Panc1 (cell line): Measurements from ENCODE around the gene FRMD4A. TPM values are rescaled to one million over a fixed set of nuclear protein-coding genes. Genes with fewer than 3 reads are reported as not detected.

Source experiments
- ATAC-seq: fragments of 200-7000 bp; cut with Tn5 transposase; 2 replicates; pipeline ENCODE4 v1.9.1; 2020; ENCODE audit warnings: mild to moderate bottlenecking, moderate library complexity
- BruUV-seq: library from RNA; stranded (reverse); fragments of 400-500 nt; replicated peaks from 2 replicates; lab custom pipeline; 2021; lab: Mats Ljungman, UMichigan
- CTCF ChIA-PET: fragments of 300-600 bp; sonication (Branson Sonifier 250); formaldehyde crosslinking; loops from one replicate; lab custom pipeline; 2022; ENCODE audit warnings: antibody characterized with exemption; lab: Charles Lee
- POLR2A ChIA-PET: fragments of 300-600 bp; sonication (Branson Sonifier 250); formaldehyde crosslinking; loops from one replicate; lab custom pipeline; 2022; ENCODE audit warnings: antibody characterized with exemption; lab: Charles Lee
- DNase-seq: peaks from one replicate; pipeline ENCODE4 v3.0.0-alpha.2; 2010; ENCODE audit warnings: low read depth, low spot score
- H3K27ac ChIP-seq: 2 replicates; pipeline ENCODE4 v1.5.1; 2011; ENCODE audit warnings: mild to moderate bottlenecking, low read length, inconsistent platforms
- H3K27me3 ChIP-seq: fragments of 200-500 bp; sonication (Bioruptor generic); 2 replicates; pipeline ENCODE4 v1.6.0; 2014; ENCODE audit warnings: low read length, inconsistent platforms; ENCODE audit not compliant: control insufficient read depth, insufficient read depth
- H3K36me3 ChIP-seq: fragments of 200-500 bp; sonication (Bioruptor generic); 2 replicates; pipeline ENCODE4 v1.5.1; 2014; ENCODE audit warnings: inconsistent platforms, mild to moderate bottlenecking, low read length, moderate library complexity; ENCODE audit not compliant: control insufficient read depth, insufficient read depth
- H3K4me1 ChIP-seq: 2 replicates; pipeline ENCODE4 v1.5.1; 2011; ENCODE audit warnings: inconsistent platforms, mild to moderate bottlenecking, low read length, moderate library complexity; ENCODE audit not compliant: control insufficient read depth, insufficient read depth
- H3K4me3 ChIP-seq, 2 experiments: 2 replicates each; pipeline ENCODE4 v1.5.1; 2011 to 2012; ENCODE audit warnings: low read depth in 2 of 2, low read length in 2 of 2, mild to moderate bottlenecking in 2 of 2, inconsistent platforms in 1 of 2, moderate library complexity in 1 of 2
- H3K9me3 ChIP-seq: fragments of 200-500 bp; sonication (Bioruptor generic); 2 replicates; pipeline ENCODE4 v1.5.1; 2014; ENCODE audit warnings: low read depth, mild to moderate bottlenecking, inconsistent platforms, low read length, moderate library complexity; ENCODE audit not compliant: control insufficient read depth, insufficient read depth
- POLR2AphosphoS5 ChIP-seq: IDR thresholded peaks from 2 replicates; pipeline ENCODE4 v1.6.1; 2012; ENCODE audit warnings: mild to moderate bottlenecking, low read depth, low read length, moderate library complexity
- SIN3A ChIP-seq: IDR thresholded peaks from 2 replicates; pipeline ENCODE4 v1.6.1; 2012; ENCODE audit warnings: low read depth, mild to moderate bottlenecking, low read length, moderate library complexity, borderline replicate concordance; ENCODE audit not compliant: insufficient read depth
- TCF7L2 ChIP-seq: IDR thresholded peaks from 2 replicates; pipeline ENCODE4 v1.6.1; 2011; ENCODE audit warnings: mild to moderate bottlenecking, low read depth, low read length, inconsistent platforms
- in situ Hi-C: cut with HindIII; loops from 2 replicates; pipeline ENCODE4 v1.10.0; 2016; ENCODE audit warnings: low sequenced_read_pairs, low pct_unique_long_range_greater_than_20kb
- intact Hi-C: fragments of 100-400 bp; cut with micrococcal nuclease; formaldehyde crosslinking; loops from one replicate; pipeline ENCODE4 v1.10.0; 2022; ENCODE audit not compliant: unreplicated experiment
- total RNA-seq: library from RNA; stranded (reverse); gene quantifications from one replicate; pipeline ENCODE4 v1.2.1, GENCODE V29; 2021; ENCODE audit not compliant: unreplicated experiment
- TF ChIP-seq, protein P1 (sequence below), 2 experiments: IDR thresholded peaks; 2 replicates each; pipeline ENCODE4 v1.6.1; 2011 to 2012; ENCODE audit warnings: low read depth in 2 of 2, control low read depth in 1 of 2, low read length in 1 of 2, mild to moderate bottlenecking in 1 of 2, moderate library complexity in 1 of 2; ENCODE audit not compliant: insufficient read depth in 1 of 2
- TF ChIP-seq, protein P2 (sequence below): fragments of 450-650 bp; IDR thresholded peaks from 2 replicates; pipeline ENCODE4 v1.5.1; 2017; ENCODE audit warnings: mild to moderate bottlenecking

The FRMD4A gene
- total RNA-seq, 1 experiment from 2014 or later, result 7.1 TPM

DNA sequence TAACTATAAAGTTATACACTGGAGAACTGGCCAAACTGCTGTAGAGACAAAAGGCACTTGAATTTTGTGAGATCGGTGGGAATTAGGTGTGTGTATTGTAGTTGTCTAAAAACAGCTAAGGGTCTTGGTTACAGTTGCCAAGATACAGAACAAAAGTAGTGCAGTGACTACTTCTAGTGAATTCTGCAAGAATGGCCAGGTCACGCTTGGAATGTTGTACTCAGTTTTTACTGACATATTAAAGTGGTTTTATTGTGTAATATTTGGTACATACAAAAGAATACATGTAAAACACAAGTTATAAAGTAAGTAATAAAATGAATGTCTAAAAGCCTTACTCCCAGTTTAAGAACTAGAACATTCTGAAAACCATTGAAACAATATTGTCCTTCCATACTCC lies 701.6 kb downstream of the FRMD4A start:
- TF ChIP-seq SIN3A (no peak), TCF7L2 (no peak), POLR2AphosphoS5 (no peak)
- TF ChIP-seq, protein P1, sequence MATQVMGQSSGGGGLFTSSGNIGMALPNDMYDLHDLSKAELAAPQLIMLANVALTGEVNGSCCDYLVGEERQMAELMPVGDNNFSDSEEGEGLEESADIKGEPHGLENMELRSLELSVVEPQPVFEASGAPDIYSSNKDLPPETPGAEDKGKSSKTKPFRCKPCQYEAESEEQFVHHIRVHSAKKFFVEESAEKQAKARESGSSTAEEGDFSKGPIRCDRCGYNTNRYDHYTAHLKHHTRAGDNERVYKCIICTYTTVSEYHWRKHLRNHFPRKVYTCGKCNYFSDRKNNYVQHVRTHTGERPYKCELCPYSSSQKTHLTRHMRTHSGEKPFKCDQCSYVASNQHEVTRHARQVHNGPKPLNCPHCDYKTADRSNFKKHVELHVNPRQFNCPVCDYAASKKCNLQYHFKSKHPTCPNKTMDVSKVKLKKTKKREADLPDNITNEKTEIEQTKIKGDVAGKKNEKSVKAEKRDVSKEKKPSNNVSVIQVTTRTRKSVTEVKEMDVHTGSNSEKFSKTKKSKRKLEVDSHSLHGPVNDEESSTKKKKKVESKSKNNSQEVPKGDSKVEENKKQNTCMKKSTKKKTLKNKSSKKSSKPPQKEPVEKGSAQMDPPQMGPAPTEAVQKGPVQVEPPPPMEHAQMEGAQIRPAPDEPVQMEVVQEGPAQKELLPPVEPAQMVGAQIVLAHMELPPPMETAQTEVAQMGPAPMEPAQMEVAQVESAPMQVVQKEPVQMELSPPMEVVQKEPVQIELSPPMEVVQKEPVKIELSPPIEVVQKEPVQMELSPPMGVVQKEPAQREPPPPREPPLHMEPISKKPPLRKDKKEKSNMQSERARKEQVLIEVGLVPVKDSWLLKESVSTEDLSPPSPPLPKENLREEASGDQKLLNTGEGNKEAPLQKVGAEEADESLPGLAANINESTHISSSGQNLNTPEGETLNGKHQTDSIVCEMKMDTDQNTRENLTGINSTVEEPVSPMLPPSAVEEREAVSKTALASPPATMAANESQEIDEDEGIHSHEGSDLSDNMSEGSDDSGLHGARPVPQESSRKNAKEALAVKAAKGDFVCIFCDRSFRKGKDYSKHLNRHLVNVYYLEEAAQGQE (IDR thresholded peaks at IDR 0.05; ENCODE audit: insufficient read depth in 1 of 2, low read depth in 2 of 2, low read length in 1 of 2), result no peak
- TF ChIP-seq, protein P2, sequence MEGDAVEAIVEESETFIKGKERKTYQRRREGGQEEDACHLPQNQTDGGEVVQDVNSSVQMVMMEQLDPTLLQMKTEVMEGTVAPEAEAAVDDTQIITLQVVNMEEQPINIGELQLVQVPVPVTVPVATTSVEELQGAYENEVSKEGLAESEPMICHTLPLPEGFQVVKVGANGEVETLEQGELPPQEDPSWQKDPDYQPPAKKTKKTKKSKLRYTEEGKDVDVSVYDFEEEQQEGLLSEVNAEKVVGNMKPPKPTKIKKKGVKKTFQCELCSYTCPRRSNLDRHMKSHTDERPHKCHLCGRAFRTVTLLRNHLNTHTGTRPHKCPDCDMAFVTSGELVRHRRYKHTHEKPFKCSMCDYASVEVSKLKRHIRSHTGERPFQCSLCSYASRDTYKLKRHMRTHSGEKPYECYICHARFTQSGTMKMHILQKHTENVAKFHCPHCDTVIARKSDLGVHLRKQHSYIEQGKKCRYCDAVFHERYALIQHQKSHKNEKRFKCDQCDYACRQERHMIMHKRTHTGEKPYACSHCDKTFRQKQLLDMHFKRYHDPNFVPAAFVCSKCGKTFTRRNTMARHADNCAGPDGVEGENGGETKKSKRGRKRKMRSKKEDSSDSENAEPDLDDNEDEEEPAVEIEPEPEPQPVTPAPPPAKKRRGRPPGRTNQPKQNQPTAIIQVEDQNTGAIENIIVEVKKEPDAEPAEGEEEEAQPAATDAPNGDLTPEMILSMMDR, result no peak
- no peaks in the 10 kb centered on the region for H3K36me3 ChIP-seq

DNA sequence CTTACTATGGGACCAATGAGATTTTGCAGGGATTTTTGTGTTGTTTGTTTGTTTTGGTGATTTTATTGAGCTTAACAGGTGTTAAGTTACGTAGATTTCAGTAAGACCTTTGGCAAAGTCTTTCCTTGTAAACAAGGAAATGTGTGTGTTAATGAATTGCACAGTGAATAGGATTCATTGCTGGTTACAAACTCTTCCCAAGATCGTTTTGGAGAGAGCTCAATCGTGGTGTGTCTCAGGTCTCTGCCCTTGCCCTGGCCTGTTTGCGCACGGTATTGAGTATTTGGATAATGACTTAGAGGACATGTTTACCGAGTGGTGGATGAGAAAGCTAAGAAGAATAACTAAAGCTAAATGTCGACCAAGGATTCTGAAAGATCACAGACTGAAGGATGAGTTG lies 702.1 kb downstream of the FRMD4A start:
- intact Hi-C loops, result no loop called here

More for the DNA sequence above, 701.6 kb downstream of the FRMD4A start:
- no TSS peak for BruUV-seq
- Histone ChIP-seq H3K27ac (no peak overlapping the region), H3K27me3 (no peaks in the 10 kb centered on the region), H3K4me3 (no peak overlapping the region), H3K9me3 (no peaks in the 10 kb centered on the region), H3K4me1 (no peaks in the 10 kb centered on the region)
- intact Hi-C loops, result no loop called here
- ChIA-PET CTCF (interaction anchor here (0.6 kb wide), 1 partner anchor 31 kb away, joined by 10 read pairs; no protein-coding TSS in a partner anchor), POLR2A (no interaction called here)
- in situ Hi-C loops, result no loop called here
- no peak for ATAC-seq
- DNase-seq, result no peak

More for the DNA sequence above, 702.1 kb downstream of the FRMD4A start:
- DNase-seq (no peak), ATAC-seq (no peak)
- H3K27me3 ChIP-seq, result no peaks in the 10 kb centered on the region
- H3K4me3 ChIP-seq, result no peak overlapping the region
- ChIA-PET POLR2A (no interaction called here), CTCF (interaction anchor here (0.6 kb wide), 1 partner anchor 31 kb away, joined by 10 read pairs; no protein-coding TSS in a partner anchor)
- no peaks in the 10 kb centered on the region for H3K36me3 ChIP-seq
- H3K27ac ChIP-seq, result no peak overlapping the region
- H3K4me1 ChIP-seq, result no peaks in the 10 kb centered on the region
- no TSS peak for BruUV-seq
- TF ChIP-seq POLR2AphosphoS5, result no peak
- TF ChIP-seq SIN3A, result no peak
- TF ChIP-seq, protein P1 (IDR thresholded peaks at IDR 0.05; ENCODE audit: insufficient read depth in 1 of 2, low read depth in 2 of 2, low read length in 1 of 2), result no peak
- no peak for TF ChIP-seq TCF7L2
- TF ChIP-seq, protein P2, result no peak
- no peaks in the 10 kb centered on the region for H3K9me3 ChIP-seq
- in situ Hi-C loops, result no loop called here
